ENCODE results near the gene ITGB1. TPM values are rescaled to one million over a fixed set of nuclear protein-coding genes. Genes with fewer than 3 reads are reported as not detected.

Gene ITGB1
- total RNA-seq, 2 experiments from 2014 or later = 82.4 to 82.9 TPM

- H3K4me1 ChIP-seq (ENCODE audit: insufficient read depth, low read length) = peaks cover 6% of the 10 kb centered on the region
- no peaks in the 10 kb centered on the region for H3K9me3 ChIP-seq (ENCODE audit: control insufficient read depth in 1 of 2, insufficient read depth in 1 of 2, low read length in 2 of 2)
- no peaks in the 10 kb centered on the region for H3K27me3 ChIP-seq (ENCODE audit: control insufficient read depth in 1 of 2, insufficient read depth in 2 of 2, low read length in 2 of 2)
- H3K36me3 ChIP-seq (ENCODE audit: insufficient read depth, low read length) = no peaks in the 10 kb centered on the region
- ATAC-seq (ENCODE audit: poor library complexity) (no peak), DNase-seq (no peak)
- no peak overlapping the region for H3K27ac ChIP-seq (ENCODE audit: low read depth in 1 of 2, low read length in 2 of 2)
- ChIA-PET POLR2A (interaction anchor here (1.1 kb wide), 1 partner anchor 10 kb away, joined by 7 read pairs; no protein-coding TSS in a partner anchor), CTCF (no interaction called here)
- H3K36me3 Mint-ChIP-seq (ENCODE audit: low read depth) = no peaks in the 10 kb centered on the region
- H3K4me3 ChIP-seq (ENCODE audit: low read length) = no peak overlapping the region
- H3K4me1 Mint-ChIP-seq (ENCODE audit: low read depth) = no peaks in the 10 kb centered on the region
- H3K4me3 Mint-ChIP-seq = no peak overlapping the region
- no peaks in the 10 kb centered on the region for H3K9me3 Mint-ChIP-seq
- H3K27ac Mint-ChIP-seq = no peak overlapping the region
- intact Hi-C loops (cut with DNase I, micrococcal nuclease) = loop anchor here in 1 of 2 experiments (5.0 to 10.0 kb wide), 2 partner anchors 64 to 336 kb away; no protein-coding TSS in a partner anchor
- TF ChIP-seq CTCF (IDR thresholded peaks at IDR 0.05) = no peak
- no peaks in the 10 kb centered on the region for H3K27me3 Mint-ChIP-seq
Measured at GRCh38 chr10:32990811-32991210, 32.8 kb upstream of the ITGB1 start.

DNA sequence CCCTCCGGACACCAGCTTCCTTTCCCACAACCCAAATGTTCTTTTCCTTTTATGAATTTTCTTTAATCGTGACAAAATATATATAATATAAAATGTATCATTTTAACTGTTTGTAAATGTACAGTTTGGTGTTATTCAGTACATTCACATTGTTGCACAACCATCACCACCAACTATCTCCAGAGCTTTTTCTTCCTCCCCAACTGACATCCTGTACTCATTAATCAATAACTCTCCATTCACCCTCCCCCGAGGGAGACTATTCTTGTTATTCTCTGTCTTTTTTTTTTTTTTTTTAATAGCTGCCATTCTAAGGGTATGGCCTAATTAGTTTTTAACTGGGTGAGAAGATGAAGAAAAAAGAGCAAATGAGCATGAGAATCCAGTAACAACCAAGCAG lies 30.6 kb upstream of the ITGB1 start:
- Mint-ChIP-seq H3K36me3 (ENCODE audit: low read depth) (no peaks in the 10 kb centered on the region), H3K27me3 (no peaks in the 10 kb centered on the region), H3K9me3 (no peaks in the 10 kb centered on the region), H3K27ac (no peak overlapping the region), H3K4me1 (ENCODE audit: low read depth) (no peaks in the 10 kb centered on the region), H3K4me3 (no peak overlapping the region)
- no peak for TF ChIP-seq CTCF (IDR thresholded peaks at IDR 0.05)
- ATAC-seq (ENCODE audit: poor library complexity) (no peak), DNase-seq (no peak)
- Histone ChIP-seq H3K27me3 (ENCODE audit: control insufficient read depth in 1 of 2, insufficient read depth in 2 of 2, low read length in 2 of 2) (no peaks in the 10 kb centered on the region), H3K4me1 (ENCODE audit: insufficient read depth, low read length) (no peaks in the 10 kb centered on the region), H3K36me3 (ENCODE audit: insufficient read depth, low read length) (no peaks in the 10 kb centered on the region), H3K4me3 (ENCODE audit: low read length) (no peak overlapping the region), H3K27ac (ENCODE audit: low read depth in 1 of 2, low read length in 2 of 2) (no peak overlapping the region), H3K9me3 (ENCODE audit: control insufficient read depth in 1 of 2, insufficient read depth in 1 of 2, low read length in 2 of 2) (no peaks in the 10 kb centered on the region)
- POLR2A ChIA-PET = interaction anchor here (0.6 to 0.8 kb wide), 2 partner anchors 29 to 412 kb away, joined by 3 to 5 read pairs; no protein-coding TSS in a partner anchor
- CTCF ChIA-PET = no interaction called here
- intact Hi-C loops (cut with DNase I, micrococcal nuclease) = no loop called here

DNA sequence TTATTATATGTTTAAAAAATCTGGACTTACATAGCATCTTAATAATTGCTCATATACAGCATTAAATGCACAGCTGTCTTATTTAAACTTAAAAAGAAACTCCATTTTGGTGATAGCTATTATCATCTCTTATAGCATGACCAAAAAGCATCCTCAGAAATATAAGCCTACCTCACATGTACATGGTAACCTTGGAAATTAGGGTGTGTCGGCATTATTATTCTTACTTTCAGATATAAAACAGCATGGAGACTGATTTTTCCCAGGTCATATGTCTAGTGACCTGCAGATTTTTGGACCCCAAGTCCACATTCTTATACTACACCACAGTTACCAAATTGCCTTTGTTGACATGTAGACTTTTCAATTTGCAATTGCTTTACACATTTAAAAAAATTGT lies 29.1 kb upstream of the ITGB1 start:
- intact Hi-C loops (cut with DNase I, micrococcal nuclease) = no loop called here
- H3K9me3 Mint-ChIP-seq = no peaks in the 10 kb centered on the region
- Histone ChIP-seq H3K27me3 (ENCODE audit: control insufficient read depth in 1 of 2, insufficient read depth in 2 of 2, low read length in 2 of 2) (no peaks in the 10 kb centered on the region), H3K4me1 (ENCODE audit: insufficient read depth, low read length) (peaks cover 5% of the 10 kb centered on the region), H3K27ac (ENCODE audit: low read depth in 1 of 2, low read length in 2 of 2) (no peak overlapping the region), H3K9me3 (ENCODE audit: control insufficient read depth in 1 of 2, insufficient read depth in 1 of 2, low read length in 2 of 2) (no peaks in the 10 kb centered on the region), H3K36me3 (ENCODE audit: insufficient read depth, low read length) (no peaks in the 10 kb centered on the region), H3K4me3 (ENCODE audit: low read length) (no peak overlapping the region)
- ATAC-seq (ENCODE audit: poor library complexity) = no peak
- H3K27ac Mint-ChIP-seq = no peak overlapping the region
- CTCF ChIA-PET = no interaction called here
- POLR2A ChIA-PET = no interaction called here
- H3K27me3 Mint-ChIP-seq = no peaks in the 10 kb centered on the region
- no peak for DNase-seq
- TF ChIP-seq CTCF (IDR thresholded peaks at IDR 0.05) = no peak
- H3K36me3 Mint-ChIP-seq (ENCODE audit: low read depth) = no peaks in the 10 kb centered on the region
- H3K4me1 Mint-ChIP-seq (ENCODE audit: low read depth) = peaks cover 2% of the 10 kb centered on the region
- no peak overlapping the region for H3K4me3 Mint-ChIP-seq
